Activated T-helper 1 cell treated with Interleukin-2 at 50 U/mL for 16 hours (primary cell): Measurements from ENCODE around the gene GPR75.
"Not testable (repeated sequence)": the region's sequence is repeated elsewhere in the genome, so short reads cannot be mapped to it uniquely, and the experiment has no call there.

Source experiments
- DNase-seq: peaks from one replicate; pipeline ENCODE4 v3.0.0-alpha.2; 2020; ENCODE audit warnings: low read depth

The GPR75 gene

GRCh38 chr2:53852532-53852931, 7.2 kb downstream of the GPR75 start:
- no peak for DNase-seq

GRCh38 chr2:53851052-53851757, 8.6 kb downstream of the GPR75 start:
- DNase-seq = not testable (repeated sequence)

- DNase-seq = no peak
Observed at GRCh38 chr2:53848062-53848461, 11.7 kb downstream of the GPR75 start.

- no peak for DNase-seq
Observed at GRCh38 chr2:53843595-53843994, 16.2 kb downstream of the GPR75 start.

GRCh38 chr2:53842891-53843290, 16.9 kb downstream of the GPR75 start:
- no peak for DNase-seq

- DNase-seq = not testable (repeated sequence)
Observed at GRCh38 chr2:53841651-53842050, 18.1 kb downstream of the GPR75 start.

- no peak for DNase-seq
Observed at GRCh38 chr2:53840580-53840979, 19.2 kb downstream of the GPR75 start.

GRCh38 chr2:53829980-53830290, 29.8 kb downstream of the GPR75 start:
- not testable (repeated sequence) for DNase-seq

- DNase-seq = no peak
Observed at GRCh38 chr2:53829273-53829979, 30.3 kb downstream of the GPR75 start.

GRCh38 chr2:53828331-53828730, 31.4 kb downstream of the GPR75 start:
- DNase-seq = no peak

GRCh38 chr2:53827398-53828175, 32.2 kb downstream of the GPR75 start:
- DNase-seq = no peak

GRCh38 chr2:53826587-53827397, 33.0 kb downstream of the GPR75 start:
- no peak for DNase-seq

- DNase-seq = no peak
Observed at GRCh38 chr2:53826030-53826410, 33.7 kb downstream of the GPR75 start.

- not testable (repeated sequence) for DNase-seq
Observed at GRCh38 chr2:53823639-53824038, 36.1 kb downstream of the GPR75 start.

- DNase-seq = no peak
Observed at GRCh38 chr2:53821810-53822209, 38.0 kb downstream of the GPR75 start.

- DNase-seq = no peak
Observed at GRCh38 chr2:53820711-53821110, 39.1 kb downstream of the GPR75 start.

- DNase-seq = no peak
Observed at GRCh38 chr2:53820048-53820447, 39.7 kb downstream of the GPR75 start.

- no peak for DNase-seq
Observed at GRCh38 chr2:53819634-53820033, 40.1 kb downstream of the GPR75 start.

- no peak for DNase-seq
Observed at GRCh38 chr2:53818854-53819435, 40.8 kb downstream of the GPR75 start.

- no peak for DNase-seq
Observed at GRCh38 chr2:53813151-53813550, 46.6 kb downstream of the GPR75 start.

- DNase-seq = no peak
Observed at GRCh38 chr2:53811601-53812000, 48.2 kb downstream of the GPR75 start.
